NCI-H2171 (cell line): Measurements from ENCODE around the gene RGMB.
A peak's percentile ranks its signal among the peaks of the same experiment; 100 is the strongest.

Experiments used
- DNase-seq: peaks from one replicate; lab custom pipeline; 2025; lab: John Stamatoyannopoulos, UW

Gene RGMB

DNA sequence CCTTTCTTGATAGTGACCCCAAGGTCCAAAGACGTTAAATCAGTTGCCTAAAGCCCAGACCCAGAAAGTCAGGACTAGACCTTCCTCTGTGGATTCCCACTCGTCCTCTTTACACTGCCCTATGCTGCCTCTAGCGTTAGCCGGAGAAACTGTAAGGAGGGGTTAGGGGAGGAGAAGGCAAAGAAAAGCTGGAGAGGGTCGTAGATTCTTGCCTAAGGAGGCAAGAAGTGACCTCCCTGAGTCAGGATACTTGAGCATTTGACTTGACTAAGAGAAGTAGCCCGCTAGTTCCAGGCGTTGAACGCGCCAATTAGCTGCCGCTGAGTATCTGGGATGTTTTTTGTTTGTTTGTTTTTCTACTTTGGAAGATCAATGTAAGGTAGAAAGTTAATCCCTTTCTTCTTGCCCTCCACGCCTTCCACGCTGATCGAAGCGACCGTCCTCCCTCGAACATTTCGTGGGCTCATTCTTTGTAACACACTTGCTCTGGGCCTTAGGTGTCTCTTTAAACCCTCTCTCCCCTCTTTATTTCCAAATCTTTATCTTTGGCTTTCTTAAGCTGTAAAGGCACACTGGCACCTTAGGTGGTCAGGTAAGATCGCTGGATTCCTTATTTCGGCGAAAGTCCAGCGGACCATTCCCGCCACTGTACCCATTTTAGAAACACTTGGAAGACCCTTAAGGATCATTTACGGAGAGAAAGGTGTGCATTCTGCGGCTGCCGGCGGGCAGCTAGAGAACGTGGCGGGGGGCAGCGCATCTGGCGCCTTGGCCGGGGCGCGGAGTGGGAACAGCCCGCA, 5.1 kb upstream of the RGMB start:
- DNase-seq = no peak

- no peak for DNase-seq
These were observed 4.6 kb upstream of the RGMB start for GRCh38 chr5:98768960-98769209.

DNA sequence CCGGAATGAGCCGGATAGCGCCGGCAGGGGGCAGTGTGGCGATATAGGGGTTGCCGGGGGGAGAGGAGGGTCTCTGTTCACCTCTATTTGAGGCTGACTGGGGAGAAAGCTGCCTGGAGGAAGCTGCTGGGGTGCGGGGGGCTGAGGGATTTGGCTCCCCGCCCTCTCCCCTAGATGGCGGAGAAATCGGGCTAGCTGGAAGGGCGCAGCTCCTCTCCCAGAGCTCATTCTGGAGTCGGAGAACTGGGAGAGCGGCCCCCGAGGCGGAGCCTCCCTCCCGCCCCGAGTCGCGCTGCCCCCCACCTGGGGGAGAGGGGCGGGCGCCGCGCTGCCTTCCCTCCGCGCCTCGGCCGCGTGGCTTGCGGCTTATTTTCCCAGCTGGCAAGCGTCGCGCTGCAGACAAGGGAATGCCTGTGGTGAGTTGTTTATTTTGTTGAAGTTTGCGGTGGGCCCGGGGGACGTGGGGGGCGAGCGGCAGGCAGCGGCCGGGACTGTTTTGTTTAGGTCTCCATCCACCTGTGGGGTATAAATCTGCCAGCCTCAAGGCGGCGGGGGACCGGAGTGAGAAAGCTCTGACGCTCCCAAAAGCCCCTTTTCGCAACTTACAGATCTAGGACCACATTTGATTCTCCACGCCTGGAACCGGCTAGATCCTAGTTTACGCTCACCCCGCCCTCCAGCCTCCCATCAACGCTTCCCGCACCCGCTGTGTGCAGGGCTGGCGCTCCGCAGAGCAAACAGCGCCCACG, 4.1 kb upstream of the RGMB start:
- no peak for DNase-seq

- DNase-seq = no peak
These were observed 3.6 kb upstream of the RGMB start for GRCh38 chr5:98769959-98770208.

- peak; percentile 4 for DNase-seq
These were observed 3.1 kb upstream of the RGMB start for GRCh38 chr5:98770209-98770910.

- DNase-seq = no peak
These were observed 2.5 kb upstream of the RGMB start for GRCh38 chr5:98770911-98771322.

- DNase-seq = peak; percentile 20
These were observed 1.9 kb upstream of the RGMB start for GRCh38 chr5:98771382-98772109.

DNA sequence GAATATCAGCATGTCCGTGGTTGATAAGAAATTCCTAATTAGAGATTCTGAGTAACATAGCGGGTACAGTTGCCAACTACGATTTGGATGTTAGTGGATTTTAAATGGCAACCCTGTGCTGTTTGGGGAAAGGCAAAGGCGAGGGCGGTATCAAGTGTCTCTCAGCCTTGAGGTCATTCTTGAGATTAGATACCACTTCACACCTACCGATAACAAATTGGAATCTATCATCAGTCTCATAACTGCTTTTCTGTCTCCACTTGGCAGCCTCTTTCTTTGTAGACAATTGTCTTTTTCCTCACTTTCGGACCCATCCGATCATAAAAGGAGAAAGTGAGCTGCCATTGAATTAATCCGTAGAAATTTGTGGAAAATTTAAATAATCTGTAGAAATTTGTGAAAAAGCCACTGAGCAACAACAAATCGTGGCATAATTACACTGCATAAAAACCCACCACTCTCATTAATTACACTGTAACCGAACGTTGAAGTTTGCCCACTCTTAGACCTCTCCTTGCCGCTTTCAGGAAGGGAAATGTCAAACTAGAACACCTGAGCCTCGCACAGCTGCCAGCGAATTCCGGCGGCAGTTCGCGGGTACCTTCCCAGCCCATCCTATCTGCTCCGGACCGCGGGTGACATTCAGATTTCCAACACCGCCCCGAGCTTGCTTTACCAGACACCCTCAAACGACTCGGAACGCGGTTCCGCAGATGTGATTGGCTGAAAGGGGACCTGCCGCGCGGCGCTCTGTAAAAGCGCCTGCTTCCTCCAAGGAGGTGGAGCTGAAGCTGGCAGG, 849 bp upstream of the RGMB start:
- peak; percentile 46 for DNase-seq

- DNase-seq = no peak
These were observed 324 bp upstream of the RGMB start for GRCh38 chr5:98773214-98773463.

GRCh38 chr5:98774192-98775033, 950 bp downstream of the RGMB start:
- DNase-seq = peak; percentile 37

GRCh38 chr5:98775246-98776065, 2.0 kb downstream of the RGMB start:
- no peak for DNase-seq

DNA sequence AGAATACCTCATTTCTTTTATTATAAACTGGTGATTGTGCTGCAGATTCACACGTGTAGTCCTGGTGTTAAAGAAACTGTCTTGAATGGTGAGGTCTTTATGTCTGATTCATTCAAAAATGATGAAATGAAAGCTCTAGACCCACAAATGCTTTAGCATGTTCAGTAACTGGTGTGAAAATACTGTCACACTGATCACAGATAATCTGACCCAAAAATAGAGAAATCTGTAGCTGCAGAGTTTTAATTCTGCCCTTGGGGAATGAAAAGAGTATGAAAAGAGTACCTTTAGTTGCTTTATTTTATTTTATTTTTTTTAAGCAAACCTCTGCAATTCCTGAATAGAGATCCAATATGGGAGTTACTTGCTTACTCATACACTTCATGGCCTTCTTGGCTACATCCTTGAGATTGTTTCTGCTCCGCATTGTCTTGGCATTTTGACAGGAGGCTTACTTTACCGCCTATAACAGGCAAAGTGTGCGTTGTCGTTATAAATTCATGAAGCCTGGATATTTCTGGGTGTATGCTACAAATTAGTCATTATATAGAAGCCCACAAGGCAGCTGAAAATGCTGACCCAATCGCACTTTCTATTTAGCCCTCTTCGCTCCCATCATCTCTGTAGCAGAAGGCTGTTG, 2.7 kb downstream of the RGMB start:
- DNase-seq = no peak

DNA sequence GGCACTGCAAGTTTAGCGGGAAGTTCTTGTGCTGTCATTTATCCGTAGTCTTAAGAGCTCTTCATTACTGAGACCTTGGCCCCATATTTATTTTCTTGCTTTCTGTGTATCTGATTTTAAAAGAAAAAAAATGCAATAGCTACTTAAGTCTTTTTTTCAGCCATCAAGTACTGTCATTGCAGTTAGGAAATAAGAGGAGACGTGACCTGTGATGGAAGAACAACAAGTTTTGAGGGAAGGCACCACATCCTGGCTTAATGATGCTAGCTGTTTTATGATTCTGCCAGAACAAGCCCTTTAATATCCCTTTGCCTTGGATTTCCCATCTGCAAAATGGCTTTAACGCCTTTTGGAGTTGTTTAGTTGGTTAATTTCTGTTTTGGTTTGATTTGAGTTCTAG, 3.8 kb downstream of the RGMB start:
- DNase-seq = no peak

DNA sequence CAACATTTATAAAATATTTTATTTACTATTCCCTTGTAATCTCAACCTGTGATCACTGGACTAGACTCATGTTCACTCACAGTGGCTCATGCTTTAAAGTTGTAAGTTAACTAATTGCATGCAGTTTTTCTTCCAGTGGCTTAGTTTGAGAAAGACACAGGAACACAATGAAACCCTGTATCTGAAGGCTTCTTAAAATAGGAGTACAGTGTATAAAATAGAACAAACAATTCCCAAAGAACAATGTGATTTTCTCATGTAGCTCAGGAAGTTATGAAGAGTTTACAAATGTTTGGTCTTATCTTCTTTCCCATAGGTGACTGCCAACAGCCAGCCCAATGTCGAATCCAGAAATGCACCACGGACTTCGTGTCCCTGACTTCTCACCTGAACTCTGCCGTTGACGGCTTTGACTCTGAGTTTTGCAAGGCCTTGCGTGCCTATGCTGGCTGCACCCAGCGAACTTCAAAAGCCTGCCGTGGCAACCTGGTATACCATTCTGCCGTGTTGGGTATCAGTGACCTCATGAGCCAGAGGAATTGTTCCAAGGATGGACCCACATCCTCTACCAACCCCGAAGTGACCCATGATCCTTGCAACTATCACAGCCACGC, 5.9 kb downstream of the RGMB start:
- no peak for DNase-seq

DNA sequence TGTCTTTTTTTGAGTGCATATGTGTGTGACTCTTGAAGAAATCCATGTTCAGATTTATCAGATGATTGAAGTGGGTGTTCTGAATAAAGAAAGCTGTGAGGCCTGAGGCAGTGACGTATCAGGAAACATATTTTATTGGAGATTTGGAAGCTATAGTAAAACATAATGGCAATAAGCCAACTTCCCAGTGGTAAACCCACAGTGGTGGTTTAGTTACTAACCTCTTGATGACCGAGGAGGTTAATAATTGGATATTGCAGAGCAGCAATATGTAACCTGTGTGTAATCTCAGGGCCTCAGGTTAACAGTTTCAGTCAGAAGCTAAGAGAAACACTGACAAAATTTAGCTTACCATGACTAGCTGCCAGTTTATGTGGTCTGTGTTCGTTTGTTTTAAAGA, 6.9 kb downstream of the RGMB start:
- DNase-seq = no peak

- no peak for DNase-seq
These were observed 8.1 kb downstream of the RGMB start for GRCh38 chr5:98781520-98781919.

GRCh38 chr5:98781964-98782363, 8.5 kb downstream of the RGMB start:
- DNase-seq = no peak

DNA sequence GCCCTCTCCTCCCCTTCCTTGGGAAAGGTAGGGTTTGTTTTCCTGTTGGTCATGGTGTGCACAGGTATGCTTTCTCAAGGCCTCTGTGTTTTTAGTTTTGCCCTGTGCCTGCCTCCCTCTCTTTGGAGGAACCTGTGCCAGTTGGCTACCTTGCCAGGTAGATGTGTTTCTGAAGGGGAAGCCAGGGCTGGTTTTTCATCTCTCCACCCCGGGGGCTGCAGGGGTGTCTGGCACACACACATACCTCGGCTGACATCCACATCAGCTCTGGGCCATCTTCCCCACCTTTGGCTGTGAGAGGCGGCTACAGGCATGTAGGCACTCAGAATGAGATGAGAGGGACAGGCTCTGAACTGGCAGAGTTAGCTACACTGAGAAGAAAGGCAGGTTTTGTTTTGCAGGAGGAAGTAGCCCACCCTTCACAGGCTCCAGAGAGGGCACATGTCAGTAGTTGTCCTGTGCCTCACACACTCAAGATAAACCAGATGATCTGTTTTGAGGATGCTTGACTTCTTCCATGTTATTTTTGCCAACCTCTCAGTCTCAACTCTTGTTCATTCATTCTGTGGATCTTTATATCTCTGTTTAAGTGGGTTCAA, 9.7 kb downstream of the RGMB start:
- no peak for DNase-seq

DNA sequence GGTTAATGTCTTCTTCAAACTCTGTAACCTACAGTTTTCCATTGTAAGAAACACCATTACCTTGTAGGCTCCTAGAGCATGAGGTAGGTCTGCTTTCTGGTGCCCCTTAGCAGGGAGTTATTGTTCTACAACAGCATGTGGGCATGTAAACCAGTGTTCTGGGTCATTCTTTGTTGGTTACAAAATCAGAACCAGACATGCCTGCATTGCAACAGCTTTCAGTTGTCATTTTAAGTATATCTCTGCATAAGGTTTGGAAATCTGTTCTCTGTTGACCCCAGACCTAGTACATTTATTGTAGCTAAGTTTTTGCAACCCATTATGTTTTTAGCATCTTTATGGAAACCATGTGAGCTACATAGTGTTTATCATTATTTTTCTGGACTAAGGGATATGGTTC, 10.9 kb downstream of the RGMB start:
- no peak for DNase-seq
